ENCODE results near the gene MKLN1. TPM values are rescaled to one million over a fixed set of nuclear protein-coding genes. Genes with fewer than 3 reads are reported as not detected.
A peak's percentile ranks its signal among the peaks of the same experiment; 100 is the strongest.
"Not testable (repeated sequence)": the region's sequence is repeated elsewhere in the genome, so short reads cannot be mapped to it uniquely, and the experiment has no call there.

Gene MKLN1
- total RNA-seq, 1 donor from 2014 or later: 20.4 TPM

DNA sequence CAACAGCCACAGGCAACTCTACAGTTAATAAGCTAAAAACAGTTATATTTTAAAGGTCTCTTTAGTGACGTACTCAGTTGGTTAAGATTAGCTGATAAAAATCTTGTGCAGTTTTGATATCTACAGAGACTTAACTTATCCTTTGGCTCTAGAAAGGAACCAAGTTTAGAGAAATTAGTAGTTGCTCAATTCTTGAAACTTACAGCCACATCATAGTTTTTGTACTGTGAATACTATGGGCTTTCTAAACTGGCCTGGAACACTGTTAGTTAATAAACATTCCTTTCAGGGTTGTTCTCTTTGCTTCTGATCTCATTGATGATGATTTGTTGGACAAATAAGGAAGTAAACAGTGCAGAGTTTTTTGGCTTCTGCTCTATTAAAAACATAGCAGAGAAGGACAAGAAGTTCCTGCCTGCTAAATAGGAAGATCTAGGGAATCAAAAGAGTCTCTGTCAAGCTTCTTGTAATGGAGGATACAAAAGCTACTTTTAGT, 73.1 kb downstream of the MKLN1 start:
- peak in 1 of 2 donors; percentile 28 for DNase-seq (ENCODE audit: low read depth in 2 of 2)

- DNase-seq (ENCODE audit: low read depth in 2 of 2): no peak
These were observed 73.5 kb downstream of the MKLN1 start for GRCh38 chr7:131401194-131401593.

DNA sequence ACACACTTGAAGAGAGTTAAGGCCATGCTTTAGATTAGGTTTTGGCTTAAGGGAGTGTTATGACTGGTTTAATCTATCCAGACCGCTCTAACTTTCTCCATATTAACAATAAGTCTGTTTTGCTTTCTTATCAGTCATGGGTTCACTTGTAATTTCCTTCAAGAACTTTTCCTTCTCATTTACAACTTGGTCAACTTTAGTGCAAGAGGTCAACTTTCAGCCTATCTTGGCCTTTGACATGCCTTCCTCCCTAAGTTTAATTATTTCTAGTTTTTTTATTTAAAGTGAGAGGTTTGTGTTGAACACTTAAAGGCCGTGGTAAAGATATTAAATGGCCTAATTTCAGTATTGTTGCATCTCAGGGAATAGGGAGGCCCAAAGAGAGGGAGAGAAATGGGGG, 75.6 kb downstream of the MKLN1 start:
- no peak for DNase-seq (ENCODE audit: low read depth in 2 of 2)

- no peak for DNase-seq (ENCODE audit: low read depth in 2 of 2)
These were observed 76.7 kb downstream of the MKLN1 start for GRCh38 chr7:131404226-131404911.

GRCh38 chr7:131409129-131409766, 81.6 kb downstream of the MKLN1 start:
- DNase-seq (ENCODE audit: low read depth in 2 of 2): no peak

DNA sequence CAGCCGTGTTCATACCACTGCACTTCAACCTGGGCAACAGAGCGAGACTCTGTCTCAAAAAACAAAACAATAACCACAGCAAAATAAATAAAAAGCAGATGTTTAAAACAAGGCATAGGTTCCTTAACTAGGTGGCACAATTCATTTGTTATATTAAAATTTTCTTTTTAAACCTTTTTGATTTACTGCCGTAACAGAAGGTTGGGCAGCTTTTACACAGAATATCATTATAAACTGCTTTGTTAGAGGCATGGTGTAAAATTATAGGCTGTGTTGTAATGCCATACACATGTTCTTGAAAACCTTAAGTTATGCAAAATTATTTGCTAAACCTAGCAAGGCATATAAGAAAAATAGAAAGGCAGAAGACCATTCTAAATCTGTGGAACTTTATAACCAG, 84.4 kb downstream of the MKLN1 start:
- DNase-seq (ENCODE audit: low read depth in 2 of 2): no peak

DNA sequence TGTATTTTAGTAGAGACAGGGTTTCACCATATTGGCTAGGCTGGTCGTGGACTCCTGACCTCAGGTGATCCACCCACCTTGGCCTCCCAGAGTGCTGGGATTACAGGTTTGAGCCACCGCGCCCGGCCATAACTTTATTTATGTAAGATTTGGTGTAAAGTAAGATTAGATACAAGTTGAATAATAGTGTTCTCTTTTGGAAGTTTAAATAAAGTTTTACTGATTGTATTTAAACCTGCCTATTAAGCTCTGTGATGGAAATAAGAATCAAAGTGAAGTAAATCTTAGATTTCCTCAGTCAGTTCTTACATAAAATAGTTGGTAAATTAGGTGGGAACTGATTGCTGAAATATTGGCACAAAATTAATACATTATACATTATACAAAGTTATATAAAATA, 86.0 kb downstream of the MKLN1 start:
- DNase-seq (ENCODE audit: low read depth in 2 of 2): no peak

GRCh38 chr7:131424219-131424822, 96.6 kb downstream of the MKLN1 start:
- peak; percentile 61 to 76 for DNase-seq (ENCODE audit: low read depth in 2 of 2)

- DNase-seq (ENCODE audit: low read depth in 2 of 2): peak in 1 of 2 donors; percentile 42
These were observed 98.3 kb downstream of the MKLN1 start for GRCh38 chr7:131425992-131426391.

DNA sequence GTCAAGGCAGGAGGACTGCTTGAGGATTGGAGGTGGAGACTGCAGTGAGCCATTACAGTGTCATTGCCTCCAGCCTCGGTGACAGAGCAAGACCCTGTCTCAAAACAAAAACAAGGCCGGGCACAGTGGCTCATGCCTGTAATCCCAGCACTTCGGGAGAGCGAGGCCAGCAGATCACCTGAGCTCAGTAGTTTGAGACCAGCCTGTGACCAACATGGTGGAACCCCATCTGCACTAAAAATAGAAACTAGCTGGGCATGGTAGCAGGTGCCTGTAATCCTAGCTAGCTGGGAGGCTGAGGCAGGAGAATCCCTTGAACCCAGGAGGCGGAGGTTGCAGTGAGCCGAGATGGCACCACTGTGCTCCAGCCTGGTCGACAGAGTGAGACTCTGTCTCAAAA, 103.2 kb downstream of the MKLN1 start:
- not testable (repeated sequence) for DNase-seq (ENCODE audit: low read depth in 2 of 2)

DNA sequence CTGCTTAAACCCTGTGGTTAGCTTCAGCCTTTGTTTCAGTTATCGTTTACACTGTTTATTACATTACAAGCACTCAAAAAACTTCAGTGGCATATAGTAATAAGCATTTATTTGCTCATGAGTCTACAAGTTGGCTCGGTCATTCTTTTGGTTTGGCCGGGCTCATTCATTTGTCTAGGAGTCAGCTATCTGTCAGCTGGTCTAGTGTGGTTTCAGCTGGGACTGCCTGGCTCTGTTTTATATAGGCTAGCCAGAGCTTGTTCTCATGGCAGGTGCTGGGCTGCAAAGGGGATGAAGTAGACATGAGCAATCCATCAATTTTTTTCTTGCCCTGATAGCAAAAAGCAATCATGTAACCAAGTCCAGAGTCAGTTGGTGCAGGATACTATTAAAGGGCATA, 103.6 kb downstream of the MKLN1 start:
- DNase-seq (ENCODE audit: low read depth in 2 of 2): no peak

DNA sequence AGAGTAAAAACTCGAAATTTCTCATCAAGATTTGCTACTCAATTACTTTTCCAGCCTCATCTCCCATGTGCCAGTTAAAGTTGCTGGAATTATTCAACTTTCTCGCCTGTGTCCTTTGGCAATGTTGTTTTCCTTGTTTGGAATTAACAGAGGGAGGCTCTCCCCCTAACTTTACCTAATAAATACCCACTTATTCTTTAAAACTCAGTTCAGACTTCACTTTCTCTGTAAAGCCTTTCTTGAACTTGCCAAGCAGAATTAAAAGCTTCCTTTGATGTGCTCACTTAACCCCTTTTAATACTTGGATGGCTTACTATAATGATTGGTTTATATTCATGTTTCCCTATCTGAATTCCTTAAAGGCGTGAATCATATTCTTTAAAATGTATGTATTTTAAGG, 104.1 kb downstream of the MKLN1 start:
- no peak for DNase-seq (ENCODE audit: low read depth in 2 of 2)

DNA sequence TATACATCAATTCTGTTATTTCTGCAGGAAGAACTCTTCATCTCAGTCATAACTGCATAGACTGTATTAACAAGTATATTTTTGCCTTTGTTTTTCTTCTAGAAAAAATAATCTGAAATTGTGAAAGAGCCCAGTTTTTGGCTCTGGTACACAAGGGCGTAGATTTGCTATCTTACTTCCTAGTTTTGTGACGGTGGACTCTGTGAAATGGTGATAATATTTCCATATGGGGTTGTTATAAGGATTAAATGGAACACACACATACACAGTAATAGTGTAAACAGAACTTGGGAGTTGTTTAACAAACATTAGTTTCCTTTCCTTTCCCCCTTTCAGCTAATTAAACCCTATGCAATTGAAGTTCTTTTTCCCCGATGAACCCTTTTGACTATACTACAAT, 108.7 kb downstream of the MKLN1 start:
- peak in 1 of 2 donors; percentile 32 for DNase-seq (ENCODE audit: low read depth in 2 of 2)

DNA sequence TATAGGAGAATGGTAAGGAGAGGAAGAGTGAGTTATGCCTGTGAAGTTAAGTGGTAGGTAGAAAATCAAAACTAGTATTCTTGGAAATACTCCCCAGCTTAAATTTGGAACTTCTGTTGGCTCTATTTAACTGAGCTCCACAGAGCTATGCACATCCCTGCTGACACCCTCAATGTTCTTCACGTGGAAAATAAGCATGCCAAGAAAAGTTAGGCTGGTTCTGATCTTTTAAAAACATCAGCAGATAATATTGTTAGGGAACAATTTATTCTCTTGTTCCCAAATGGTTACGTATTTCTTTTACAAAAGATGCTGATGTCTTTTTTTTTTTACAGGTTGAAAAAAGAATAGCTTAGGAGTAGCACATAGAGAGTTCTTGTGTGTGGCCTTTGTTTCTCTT, 111.3 kb downstream of the MKLN1 start:
- no peak for DNase-seq (ENCODE audit: low read depth in 2 of 2)

- no peak for DNase-seq (ENCODE audit: low read depth in 2 of 2)
These were observed 115.8 kb downstream of the MKLN1 start for GRCh38 chr7:131443496-131443895.

DNA sequence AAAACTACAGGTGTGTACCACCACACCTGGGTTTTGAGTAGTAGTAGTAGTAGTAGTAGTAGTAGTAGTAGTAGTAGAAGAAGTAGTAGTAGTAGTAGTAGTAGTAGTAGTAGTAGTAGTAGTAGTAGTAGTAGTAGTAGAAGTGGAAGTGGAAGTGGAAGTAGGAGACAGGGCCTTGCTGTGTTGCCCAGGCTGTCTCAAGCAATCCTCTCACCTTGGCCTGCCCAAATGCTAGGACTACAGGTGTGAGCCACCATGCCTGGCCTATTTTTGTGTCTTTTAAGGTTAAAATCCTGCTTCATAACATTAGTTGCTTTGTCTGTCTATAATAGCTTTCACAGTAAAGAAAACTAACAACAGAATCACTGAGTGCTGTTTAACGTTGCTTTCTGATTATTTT, 117.0 kb downstream of the MKLN1 start:
- no peak for DNase-seq (ENCODE audit: low read depth in 2 of 2)

DNA sequence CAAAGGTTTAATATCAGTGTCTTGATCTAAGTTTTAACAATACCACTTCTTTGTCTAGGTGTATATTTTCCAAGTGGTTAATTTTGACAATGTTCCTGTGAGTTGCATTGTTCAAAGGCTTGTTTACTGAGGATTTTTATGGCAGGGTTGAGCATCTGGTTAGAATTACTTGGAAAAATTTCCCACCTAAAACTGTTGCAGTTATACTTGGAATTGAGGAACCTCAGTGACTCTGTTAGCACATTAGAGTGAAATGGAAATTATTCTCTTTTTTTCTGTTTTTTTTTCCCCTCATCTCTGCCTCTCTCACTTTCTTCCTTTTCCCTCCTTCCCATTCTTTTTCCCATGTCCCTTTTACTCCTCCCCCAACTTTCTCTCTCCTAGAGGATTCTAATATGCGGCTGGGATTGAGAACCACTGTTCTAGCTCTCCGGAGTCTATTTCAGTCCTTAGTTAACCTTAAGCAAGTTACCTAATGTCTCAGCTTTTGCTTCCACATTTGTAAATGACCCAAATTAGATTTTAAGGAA, 121.8 kb downstream of the MKLN1 start:
- no peak for DNase-seq (ENCODE audit: low read depth in 2 of 2)

DNA sequence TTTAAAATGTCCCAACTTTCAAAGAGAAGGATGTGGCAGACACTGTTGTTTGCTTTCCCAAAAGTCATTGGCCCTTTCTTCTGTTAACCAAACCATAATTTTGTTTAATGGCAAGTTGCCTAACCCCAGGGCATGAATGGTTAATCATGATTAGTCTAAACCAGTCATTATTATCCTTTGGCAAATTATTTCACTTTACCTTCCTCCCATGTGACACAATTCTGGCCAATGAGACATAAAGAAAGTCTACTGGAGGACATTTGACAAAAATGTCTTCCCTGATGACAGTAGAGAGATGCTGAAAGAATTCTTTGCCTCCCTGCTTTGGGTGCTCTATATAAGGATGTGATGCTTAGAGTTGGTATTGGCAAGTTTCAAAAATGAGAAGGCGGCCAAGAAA, 126.8 kb downstream of the MKLN1 start:
- no peak for DNase-seq (ENCODE audit: low read depth in 2 of 2)

- DNase-seq (ENCODE audit: low read depth in 2 of 2): no peak
These were observed 127.3 kb downstream of the MKLN1 start for GRCh38 chr7:131455001-131455400.

- no peak for DNase-seq (ENCODE audit: low read depth in 2 of 2)
These were observed 127.9 kb downstream of the MKLN1 start for GRCh38 chr7:131455546-131455945.

- DNase-seq (ENCODE audit: low read depth in 2 of 2): no peak
These were observed 128.7 kb downstream of the MKLN1 start for GRCh38 chr7:131456338-131456737.

GRCh38 chr7:131459256-131459655, 131.6 kb downstream of the MKLN1 start:
- DNase-seq (ENCODE audit: low read depth in 2 of 2): no peak

DNA sequence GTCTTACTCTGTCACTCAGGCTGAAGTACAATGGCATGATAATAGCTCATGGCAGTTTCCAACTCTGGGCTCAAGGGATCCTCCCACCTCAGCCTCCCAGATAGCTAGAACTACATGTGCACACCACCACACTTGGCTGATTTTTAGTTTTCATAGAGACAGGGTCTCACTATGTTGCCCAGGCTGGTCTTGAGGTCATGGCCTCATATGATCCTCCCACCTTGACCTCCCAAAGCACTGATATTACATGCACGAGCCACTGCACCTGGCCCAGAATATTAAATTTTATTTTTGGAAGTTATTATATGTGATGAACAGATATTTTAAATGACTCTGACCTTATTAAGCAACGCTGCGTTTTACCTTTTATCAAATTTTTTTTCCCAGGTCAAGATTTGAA, 134.4 kb downstream of the MKLN1 start:
- DNase-seq (ENCODE audit: low read depth in 2 of 2): no peak
